ENCODE results near the gene NRL.

The NRL gene

DNA sequence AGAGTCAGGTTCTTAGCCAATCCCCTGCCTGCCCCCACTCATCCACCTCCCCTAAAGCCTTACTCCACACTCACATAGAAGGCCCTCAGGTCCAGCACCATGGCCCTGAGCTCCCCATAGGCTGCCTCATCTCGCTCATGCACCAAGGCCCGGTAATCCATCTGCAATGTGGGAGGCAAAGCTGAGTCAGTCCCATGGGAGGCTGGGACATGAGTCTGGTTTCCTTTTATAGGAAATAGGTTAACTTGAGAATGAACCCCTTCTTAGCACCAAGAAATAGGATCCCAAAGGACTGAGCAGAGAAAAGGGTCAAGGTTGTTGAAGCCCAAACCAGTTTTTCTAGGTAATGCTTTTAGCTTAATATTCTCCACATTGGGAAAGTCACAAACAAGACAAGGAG lies 28.8 kb upstream of the NRL start:
- FAIRE-seq = no peak

DNA sequence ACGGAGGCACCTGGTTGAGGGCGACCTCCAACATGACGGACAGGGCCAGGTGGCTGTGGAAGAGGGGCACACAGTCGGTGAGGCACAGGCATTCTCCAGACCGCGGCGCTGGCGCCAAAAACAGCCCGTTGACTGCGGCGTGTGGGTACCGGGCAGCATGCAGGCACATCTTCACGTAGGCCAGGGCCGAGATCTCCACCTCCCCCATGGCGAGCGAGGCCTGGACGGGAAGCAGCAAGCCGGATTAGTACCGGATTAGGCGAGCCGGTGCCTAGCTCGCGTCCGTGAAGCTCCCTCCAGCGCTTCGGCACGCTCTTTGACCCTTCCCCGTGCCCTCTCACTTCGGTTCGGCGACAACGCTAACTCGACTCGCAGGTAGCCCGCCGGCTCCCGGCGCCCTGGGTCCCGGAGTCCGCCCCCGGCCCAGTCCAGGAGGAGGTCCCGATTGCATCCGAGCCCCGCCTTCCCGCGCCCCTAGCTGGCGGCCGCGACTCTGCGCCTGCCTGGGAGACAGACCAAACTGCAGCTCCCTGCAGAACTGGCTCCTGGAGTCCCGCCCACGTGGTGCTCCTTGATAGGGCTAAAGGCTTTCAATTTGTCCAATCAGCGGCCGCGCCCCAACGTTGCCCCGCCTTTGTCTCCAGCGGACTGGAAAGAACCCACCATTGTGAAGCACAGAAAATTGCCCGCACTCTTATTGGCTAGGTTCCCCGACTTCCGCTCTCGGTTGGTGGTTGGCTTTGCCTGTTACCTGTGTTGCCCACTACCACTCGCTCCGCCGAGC lies 26.5 kb upstream of the NRL start, which contains the start of gene EMC9:
Gene EMC9 (minus strand): TSS at position 495 of the 784 bp plus-strand sequence. CDS start 287 bp downstream, at position 208.
- peak; percentile 76 for FAIRE-seq

DNA sequence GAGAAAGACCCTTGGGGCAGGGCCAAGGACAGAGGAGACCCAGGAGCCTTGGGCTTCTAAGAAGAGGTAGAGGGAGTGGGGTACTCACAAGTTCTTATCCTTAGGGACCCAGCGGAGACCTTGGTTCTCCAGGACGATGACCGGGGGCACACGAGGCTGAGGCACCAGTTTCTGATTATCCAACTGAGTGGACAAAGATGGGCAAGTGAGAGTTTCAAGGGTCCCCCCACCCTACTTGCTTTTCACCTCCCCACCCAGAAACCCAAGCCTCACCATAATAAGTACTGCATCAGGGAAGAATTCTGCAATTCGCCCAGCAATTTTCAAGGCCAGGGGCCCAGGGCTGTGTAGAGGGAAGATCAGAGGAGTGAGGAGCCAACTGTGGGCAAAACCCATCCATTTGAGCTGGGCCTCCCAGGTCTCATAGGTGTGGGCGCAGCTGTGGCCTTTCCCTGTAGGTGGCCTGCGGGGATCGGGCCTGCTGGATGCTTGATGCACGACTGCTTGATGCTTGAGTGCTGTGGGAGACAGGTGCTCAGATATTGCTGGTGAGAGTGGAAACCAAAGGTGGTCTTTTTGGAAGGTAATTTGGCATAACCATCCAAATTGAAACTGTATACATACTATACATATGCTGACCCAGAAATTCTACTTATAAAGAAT lies 24.7 kb upstream of the NRL start:
- FAIRE-seq = no peak

DNA sequence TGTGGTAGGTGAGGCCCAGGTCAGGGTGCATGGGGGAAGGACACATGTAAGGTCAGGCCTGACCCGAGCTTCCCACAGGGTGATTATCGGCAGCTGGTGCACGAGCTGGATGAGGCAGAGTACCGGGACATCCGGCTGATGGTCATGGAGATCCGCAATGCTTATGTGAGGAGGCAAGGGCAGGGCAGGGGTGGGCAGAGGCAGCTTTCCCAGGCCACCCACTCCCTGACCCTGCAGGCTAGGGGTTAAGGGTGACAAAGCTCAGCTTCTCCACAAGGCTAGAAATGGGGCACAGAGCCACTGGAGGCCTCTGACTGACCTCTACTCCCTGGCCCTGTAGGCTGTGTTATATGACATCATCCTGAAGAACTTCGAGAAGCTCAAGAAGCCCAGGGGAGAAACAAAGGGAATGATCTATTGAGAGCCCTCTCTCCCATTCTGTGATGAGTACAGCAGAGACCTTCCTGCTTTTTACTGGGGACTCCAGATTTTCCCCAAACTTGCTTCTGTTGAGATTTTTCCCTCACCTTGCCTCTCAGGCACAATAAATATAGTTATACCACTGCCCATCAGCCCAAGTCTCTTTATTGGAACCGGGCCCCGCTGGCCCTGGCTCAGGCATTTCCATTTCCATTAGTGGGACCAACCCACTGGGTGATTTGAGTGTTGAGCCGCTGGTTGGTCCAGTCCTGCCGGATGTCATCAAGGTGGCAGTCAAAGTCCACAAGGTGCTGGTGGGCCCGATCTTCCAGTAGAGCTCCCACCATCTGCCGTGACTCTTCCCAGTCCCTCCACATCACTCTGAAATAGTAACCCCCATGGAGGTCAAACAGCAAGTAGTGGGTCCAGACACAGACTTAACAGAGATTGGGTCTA lies 23.9 kb upstream of the NRL start:
- no peak for FAIRE-seq

DNA sequence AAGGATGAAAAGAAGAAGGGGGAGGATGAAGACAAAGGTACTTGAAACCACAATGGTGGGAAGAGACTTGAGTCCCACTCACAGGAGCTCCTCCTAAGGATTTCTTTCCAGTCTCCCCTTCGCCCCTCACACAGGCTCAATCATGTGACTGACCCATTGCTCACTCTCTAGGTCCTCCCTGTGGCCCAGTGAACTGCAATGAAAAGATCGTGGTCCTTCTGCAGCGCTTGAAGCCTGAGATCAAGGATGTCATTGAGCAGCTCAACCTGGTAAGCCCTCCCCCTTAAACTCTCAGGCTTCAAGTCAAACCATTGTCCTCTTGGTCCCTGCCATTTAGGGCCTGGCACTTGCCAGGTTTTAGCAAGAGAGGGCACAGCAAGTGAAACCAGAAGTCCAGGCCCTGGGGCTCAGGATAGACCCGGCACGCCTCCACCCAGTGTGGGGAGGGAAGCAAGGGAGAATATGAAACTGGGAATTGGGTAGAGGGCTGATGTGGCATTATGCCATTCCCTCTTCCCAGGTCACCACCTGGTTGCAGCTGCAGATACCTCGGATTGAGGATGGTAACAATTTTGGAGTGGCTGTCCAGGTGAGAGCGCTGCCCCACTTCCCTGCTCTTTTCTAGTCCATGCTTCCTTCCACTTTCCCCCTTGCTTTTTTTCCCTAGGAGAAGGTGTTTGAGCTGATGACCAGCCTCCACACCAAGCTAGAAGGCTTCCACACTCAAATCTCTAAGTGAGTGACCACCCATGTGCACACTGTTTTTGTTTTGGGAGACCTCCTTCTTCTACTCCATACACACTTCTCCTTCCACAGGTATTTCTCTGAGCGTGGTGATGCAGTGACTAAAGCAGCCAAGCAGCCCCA lies 23.0 kb upstream of the NRL start:
- FAIRE-seq = no peak

DNA sequence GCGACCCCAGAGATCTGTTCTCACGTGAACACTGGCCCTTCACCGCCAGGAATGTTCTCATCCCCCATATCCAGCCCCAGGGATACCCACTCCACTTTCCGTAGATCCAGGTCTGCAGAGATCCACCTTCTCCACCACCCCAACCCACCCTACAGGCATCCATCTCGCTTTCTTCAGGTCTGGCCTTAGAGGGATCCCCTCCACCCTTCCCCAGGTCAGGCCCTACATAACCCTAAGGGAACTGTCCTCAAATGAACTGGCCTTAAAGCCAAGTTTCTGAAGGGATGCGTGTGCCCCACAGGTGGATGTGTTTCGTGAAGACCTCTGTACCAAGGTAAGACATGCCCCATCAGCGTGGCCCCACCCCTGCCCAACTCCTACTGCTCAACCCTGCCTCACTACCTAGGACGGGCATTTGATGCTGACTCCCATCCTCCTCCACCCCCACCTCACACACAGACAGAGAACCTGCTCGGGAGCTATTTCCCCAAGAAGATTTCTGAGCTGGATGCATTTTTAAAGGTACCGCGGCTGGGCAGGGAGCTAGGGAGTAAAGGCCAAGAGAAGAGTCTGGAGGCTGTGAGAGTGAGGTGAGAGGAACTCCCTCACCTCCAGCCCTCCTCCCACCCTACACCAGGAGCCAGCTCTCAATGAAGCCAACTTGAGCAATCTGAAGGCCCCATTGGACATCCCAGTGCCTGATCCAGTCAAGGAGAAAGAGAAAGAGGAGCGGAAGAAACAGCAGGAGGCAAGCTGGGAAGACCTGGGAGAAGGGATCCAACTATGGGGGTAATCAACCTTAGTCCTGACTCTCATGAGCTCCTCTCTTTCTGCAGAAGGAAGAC lies 22.2 kb upstream of the NRL start:
- FAIRE-seq = no peak

DNA sequence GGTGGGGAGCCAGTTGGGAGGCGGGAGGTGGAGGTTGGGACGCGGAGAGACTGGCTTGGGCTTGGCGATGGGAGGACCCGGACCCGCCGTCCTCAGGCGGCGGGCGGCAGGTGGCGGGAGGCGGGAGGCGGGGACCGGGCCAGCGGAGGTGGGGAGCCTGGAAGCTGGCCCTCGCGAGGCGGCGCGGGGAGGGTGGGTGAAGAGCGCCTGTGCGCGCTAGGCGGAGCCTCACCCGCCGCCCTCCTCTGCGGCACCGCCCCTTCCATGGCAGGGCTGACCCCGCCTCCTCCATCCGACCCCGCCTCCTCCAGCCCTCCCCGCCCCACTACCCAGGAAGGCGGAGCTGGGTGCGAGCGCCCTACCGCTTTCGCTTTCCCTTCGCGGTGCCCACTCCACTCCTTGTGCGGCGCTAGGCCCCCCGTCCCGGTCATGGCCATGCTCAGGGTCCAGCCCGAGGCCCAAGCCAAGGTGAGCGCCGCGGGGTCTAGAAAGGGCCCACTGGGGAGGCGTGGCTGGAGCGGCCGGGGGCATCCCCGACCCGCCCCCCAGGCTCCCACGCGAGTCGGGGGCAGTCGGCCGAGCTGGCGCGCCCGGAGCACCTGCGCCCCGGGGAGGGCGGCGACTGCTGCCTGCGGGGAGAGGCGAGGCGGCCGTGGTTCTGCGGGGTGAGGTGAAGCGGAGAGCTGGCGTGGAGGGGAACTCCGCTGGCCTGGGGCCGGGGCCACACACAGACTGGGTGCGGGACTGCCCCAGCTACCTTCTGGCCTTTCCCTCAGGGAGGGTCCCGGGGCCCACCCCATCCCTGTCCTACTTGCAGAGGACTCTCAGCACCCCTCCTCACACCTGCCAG lies 21.3 kb upstream of the NRL start, which contains the start of gene PSME1:
Gene PSME1 (plus strand): TSS at position 361 of the 850 bp plus-strand sequence. CDS start 69 bp downstream, at position 430.
- no peak for FAIRE-seq

DNA sequence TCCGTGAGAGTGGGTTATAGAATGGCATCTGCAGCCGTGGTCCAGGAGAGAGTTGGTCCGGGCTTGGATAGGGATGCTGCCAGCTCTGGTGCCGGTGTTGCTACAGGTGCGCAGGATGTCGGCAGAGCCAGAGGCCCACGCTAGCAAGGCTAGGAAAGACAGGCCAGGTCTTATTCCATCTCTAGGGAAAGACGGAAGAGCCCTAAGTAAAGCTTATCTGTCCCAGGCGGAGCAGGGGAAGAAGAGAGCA lies 20.8 kb upstream of the NRL start:
- no peak for FAIRE-seq

DNA sequence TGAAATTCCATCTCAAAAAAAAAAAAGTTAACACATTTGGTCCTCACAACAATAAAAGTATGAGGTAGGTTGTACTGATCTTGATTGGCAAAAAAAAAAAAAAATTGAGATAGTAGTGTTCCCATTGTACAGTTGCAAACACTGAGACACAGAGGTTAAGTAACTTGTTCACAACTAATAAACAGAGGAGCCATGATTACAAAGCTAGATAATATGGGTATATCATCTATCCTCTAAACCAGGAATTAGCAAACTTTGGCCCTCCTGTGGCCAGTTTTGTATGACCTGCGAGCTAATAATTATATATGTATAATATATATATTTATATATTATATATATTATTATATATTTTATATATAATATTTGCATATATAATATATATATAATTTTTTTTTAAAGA lies 19.0 kb upstream of the NRL start:
- no peak for FAIRE-seq

DNA sequence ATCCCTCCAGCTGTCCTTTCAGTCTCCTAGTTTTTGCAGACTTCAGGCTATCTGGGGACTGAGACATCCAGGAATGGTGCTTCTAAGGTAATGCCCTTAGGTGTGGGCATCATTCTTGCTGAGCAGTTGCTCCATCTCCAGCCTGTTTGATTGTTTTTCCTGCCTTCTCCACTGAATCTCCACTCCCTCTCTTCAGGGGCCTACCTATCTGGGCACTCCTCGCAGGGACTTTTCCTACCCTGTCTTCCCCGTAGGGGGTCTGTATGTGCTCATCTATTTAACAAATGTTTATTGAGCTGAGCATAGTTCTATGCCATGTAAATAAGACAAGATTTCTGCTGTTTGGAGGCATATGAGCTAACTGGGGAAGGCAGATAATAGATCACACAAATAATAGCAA lies 18.2 kb upstream of the NRL start:
- FAIRE-seq = no peak

DNA sequence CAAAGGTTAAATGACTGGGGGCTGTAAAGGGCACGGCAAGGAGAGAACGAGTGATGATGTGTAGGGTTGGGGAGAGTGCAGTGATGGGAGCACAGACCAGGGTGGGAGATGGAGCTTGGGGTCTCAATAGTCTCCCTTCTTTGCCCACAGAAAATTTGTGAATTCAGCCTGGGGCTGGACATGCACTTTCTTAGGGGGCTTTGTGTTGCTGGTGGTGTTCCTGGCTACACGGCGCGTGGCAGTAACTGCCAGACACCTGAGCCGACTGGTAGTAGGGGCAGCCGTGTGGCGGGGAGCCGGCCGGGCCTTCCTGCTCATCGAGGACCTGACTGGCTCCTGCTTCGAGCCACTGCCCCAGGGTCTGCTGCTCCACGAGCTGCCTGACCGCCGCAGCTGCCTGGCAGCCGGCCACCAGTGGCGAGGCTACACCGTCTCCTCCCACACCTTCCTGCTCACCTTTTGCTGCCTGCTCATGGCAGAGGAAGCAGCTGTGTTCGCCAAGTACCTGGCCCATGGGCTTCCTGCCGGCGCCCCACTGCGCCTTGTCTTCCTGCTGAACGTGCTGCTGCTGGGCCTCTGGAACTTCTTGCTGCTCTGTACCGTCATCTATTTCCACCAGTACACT lies 17.4 kb upstream of the NRL start:
- FAIRE-seq = no peak

DNA sequence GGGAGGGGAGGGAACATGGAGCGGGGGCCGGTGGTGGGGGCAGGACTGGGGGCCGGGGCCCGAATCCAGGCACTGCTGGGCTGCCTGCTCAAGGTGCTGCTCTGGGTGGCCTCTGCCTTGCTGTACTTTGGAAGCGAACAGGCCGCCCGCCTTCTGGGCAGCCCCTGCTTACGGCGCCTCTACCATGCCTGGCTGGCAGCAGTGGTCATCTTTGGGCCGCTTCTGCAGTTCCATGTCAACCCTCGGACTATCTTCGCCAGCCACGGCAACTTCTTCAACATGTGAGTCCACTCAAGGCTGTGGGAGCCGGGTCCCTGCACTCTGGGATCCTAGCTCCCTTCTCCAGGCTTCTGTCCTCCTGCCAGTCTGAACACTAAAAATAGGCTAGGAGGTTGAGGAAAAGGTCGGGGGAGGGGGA lies 16.8 kb upstream of the NRL start:
- no peak for FAIRE-seq

DNA sequence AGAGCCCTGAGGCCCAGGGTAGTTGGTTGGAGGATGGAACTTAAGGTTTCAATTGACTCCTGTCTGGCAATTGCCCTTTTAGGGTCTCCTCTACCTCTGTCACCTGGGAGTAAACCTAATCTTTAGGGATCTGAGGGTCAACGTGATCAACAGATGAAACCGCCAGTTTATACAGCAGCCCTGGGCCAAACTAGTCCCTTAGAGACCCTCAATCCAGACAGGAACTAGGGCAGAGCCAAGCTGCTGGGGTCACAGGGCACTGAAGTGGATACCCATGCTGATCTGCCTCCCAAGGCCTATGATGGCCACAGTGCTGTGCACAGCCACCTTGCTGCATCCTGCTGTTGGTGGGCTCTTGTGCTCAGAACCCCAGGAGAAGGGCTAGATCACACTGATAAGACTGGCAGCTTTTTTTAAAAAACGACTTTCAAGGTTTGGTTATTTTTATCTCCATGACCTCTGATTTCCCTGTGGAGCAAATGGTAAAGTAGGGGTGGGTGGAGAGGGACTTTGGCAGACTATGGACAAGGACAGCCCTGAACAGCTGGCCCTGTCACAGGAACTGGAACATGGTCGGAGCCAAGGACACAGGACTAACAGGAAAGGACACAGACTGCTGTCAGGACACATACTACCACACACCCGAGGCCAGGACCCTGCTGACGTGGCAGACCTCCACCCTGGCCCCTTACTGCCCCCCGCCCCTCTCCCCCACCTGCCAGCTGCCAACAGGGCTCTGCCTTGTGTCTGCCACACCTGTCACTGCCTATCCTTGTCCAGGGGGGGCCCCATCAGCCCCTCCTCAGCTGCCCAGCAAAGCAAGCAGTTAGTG lies 16.2 kb upstream of the NRL start:
- FAIRE-seq = no peak

DNA sequence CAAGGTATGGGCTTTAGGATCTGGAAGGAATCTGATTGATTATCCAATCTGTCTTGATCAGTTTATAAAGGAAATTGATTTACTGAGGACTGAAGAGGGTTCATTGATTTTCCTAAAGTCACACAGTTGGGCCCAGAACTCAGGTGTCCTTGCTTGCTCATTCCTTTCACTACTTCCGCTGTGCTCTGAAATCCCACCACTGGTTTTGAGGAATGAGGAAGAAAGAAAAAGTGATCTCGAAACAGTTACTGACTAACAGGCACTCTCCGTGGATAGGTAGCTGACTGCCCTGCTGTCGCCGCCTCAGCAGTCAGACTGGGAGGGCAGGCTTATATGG lies 15.6 kb upstream of the NRL start, which contains the start of gene FITM1:
Gene FITM1 (plus strand): TSS at position 280 of the 337 bp plus-strand sequence. CDS start 905 bp downstream, outside the sequence.
- no peak for FAIRE-seq

DNA sequence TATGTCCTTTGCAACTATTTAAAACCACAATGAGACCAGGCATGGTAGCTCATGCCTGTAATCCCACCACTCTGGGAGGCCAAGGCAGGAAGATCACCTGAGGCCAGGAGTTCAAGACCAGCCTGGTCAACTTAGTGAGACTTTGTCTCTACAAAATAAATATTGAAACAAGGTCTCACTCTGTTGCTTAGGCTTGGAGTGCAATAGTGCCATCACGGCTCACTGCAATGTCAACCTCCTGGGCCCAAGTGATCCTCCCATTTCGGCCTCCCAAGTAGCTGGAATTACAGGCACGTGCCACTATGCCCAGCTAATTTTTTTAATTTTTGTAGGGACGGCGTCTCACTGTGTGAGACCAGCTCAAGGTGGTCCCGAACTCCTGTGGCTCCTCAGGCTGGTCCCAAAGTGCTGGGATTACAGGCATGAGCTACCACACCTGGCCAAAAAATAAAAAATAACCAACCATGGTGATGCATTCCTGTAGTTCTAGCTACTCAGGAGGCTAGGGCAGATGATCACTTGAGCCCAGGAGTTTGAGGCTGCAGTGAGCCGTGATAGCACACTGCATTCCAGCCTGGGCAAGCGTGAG lies 14.8 kb upstream of the NRL start:
- FAIRE-seq = no peak

DNA sequence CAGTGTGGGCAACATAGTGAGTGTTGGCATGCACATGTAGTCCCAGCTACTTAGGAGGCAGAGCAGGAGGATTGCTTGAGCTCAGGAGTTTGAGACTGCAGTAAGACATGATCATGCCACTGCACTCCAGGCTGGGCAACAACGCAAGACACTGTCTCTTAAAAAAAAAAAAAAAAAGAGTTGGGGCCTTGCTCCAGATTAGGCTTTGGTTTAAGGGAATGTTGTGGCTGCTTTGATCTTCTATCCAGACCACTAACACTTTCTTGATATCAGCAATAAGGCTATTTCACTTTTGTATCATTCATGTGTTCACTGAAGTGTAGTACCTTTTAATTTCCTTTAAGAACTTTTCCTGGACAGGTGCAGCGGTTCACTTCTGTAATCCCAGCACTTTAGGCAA lies 12.9 kb upstream of the NRL start:
- FAIRE-seq = no peak

DNA sequence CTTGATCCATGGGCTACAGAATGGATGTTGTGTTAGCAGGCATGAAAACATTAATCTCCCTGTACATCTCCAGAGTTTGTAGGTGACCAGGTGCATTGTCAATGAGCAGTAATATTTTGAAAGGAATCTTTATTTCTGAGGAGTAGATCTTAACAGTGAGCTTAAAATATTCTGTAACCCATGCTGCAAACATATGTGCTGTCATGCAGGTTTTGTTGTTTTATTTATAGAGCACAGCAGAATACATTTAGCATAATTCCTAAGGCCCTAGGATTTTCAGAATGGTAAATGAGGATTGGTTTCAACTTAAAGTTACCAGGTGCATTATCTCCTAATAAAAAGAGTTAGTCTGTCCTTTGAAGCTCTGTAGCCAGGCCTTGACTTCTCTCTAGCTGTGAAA lies 12.2 kb upstream of the NRL start:
- FAIRE-seq = no peak
